Lower leg skin (tissue), 4 donors: ENCODE measurements around the gene CYYR1. TPM values are rescaled to one million over a fixed set of nuclear protein-coding genes. Genes with fewer than 3 reads are reported as not detected.

Source experiments
- DNase-seq, 2 donors: peaks; one replicate each; pipeline ENCODE4 v3.0.0-alpha.2; 2019; ENCODE audit warnings: low spot score in 2 of 2
- H3K4me3 ChIP-seq: fragments of 200-600 bp; sonication (generic); 2 replicates; pipeline ENCODE4 v1.5.1; 2017; ENCODE audit warnings: mild to moderate bottlenecking, low read depth; ENCODE audit not compliant: poor library complexity, severe bottlenecking
- POLR2A ChIP-seq, 2 donors: fragments of 450-650 bp; IDR thresholded peaks; one replicate each; pipeline ENCODE4 v1.6.1; 2016 to 2017; ENCODE audit warnings: antibody characterized with exemption in 2 of 2, mild to moderate bottlenecking in 1 of 2, moderate library complexity in 1 of 2
- WGBS, 2 donors: methylation state at CpG; one replicate each; pipeline ENCODE4 v1.1.5; 2018; 5-methylcytosine and 5-hydroxymethylcytosine counted together
- intact Hi-C: fragments of 100-400 bp; cut with DNase I; formaldehyde crosslinking; loops from one replicate; pipeline ENCODE4 v1.15.0; 2023; ENCODE audit warnings: low total_unique reads
- total RNA-seq, 4 donors: library from RNA; depleted of rRNA; stranded (reverse); fragments of >200 nt; gene quantifications; one replicate each; pipeline ENCODE4 v1.1.0, GENCODE V29; 2016
- TF ChIP-seq, protein P1 (sequence below), 3 donors: fragments of 450-650 bp; IDR thresholded peaks; one replicate each; pipeline ENCODE4 v1.5.1; 2016; ENCODE audit warnings: antibody characterized with exemption in 3 of 3, mild to moderate bottlenecking in 3 of 3, moderate library complexity in 2 of 3

The CYYR1 gene
- total RNA-seq, 4 donors from 2014 or later = 9.0 to 16.4 (median 12.5) TPM

DNA sequence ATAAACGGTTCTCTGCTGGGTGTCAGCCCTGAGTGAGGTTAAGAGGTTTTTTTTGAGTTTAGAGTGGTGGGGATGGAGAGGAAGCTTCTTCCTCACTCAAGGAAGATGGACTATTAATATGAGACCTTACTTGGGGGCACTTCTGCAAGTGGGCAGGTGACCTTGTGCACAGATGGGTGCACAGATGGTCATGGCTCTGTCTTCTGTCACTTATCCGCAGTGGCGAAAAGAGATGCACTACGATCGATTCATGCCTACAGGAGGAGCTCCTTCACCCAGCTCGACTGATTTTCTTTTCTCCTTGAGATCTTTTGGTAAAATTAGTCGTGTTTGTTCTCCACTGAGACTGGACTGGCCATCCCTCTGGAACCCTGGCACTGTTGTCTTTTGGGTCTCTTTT lies 22.9 kb upstream of the CYYR1 start:
- DNase-seq = no peak
- intact Hi-C loops = no loop called here
- H3K4me3 ChIP-seq = no peak overlapping the region
- no peak for TF ChIP-seq POLR2A (IDR thresholded peaks at IDR 0.05)
- TF ChIP-seq, protein P1, sequence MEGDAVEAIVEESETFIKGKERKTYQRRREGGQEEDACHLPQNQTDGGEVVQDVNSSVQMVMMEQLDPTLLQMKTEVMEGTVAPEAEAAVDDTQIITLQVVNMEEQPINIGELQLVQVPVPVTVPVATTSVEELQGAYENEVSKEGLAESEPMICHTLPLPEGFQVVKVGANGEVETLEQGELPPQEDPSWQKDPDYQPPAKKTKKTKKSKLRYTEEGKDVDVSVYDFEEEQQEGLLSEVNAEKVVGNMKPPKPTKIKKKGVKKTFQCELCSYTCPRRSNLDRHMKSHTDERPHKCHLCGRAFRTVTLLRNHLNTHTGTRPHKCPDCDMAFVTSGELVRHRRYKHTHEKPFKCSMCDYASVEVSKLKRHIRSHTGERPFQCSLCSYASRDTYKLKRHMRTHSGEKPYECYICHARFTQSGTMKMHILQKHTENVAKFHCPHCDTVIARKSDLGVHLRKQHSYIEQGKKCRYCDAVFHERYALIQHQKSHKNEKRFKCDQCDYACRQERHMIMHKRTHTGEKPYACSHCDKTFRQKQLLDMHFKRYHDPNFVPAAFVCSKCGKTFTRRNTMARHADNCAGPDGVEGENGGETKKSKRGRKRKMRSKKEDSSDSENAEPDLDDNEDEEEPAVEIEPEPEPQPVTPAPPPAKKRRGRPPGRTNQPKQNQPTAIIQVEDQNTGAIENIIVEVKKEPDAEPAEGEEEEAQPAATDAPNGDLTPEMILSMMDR (IDR thresholded peaks at IDR 0.05) = no peak
- 93 to 94% methylated on average over 7 of the region's 7 CpGs for WGBS, 2 donors

DNA sequence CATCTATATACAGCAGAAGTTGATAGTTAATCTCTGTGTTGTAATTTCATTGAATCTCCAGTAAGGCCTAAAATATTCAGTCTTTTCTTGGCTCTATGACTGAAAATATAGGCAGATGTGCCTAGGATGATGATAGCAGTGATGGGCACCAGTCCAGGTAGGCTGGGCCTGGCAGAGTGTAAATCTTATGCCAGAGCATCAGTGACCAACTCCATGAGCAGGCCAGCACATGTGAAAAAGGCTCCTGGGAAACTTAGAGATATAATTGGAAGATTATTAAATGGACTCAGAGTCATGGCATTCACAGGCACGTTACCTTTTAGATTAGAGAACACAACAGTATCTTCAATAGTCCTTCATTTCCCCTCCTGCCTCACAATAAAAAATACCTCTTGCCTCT lies 20.7 kb upstream of the CYYR1 start:
- H3K4me3 ChIP-seq = no peak overlapping the region
- intact Hi-C loops = no loop called here
- 59 to 70% methylated on average over 1 of the region's 1 CpG for WGBS, 2 donors
- TF ChIP-seq, protein P1 (IDR thresholded peaks at IDR 0.05) = no peak
- no peak for TF ChIP-seq POLR2A (IDR thresholded peaks at IDR 0.05)
- DNase-seq = no peak

DNA sequence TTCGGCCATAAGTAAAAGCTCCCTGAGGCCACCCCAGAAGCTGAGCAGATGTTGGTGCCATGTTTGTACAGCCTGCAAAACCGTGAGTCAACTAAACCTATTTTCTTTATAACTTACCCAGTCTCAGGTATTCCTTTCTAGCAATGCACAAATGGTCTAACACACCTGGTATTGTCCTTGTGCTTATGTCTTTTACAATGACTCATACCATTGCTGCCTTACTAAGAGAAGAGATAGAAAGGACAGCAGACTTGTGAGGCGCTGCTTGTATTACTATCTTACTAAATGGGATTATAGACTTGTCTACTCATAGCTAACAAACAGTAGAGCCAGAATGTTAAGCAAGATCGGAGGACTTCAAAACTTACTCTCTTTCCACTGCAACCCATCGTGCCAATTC lies 18.5 kb upstream of the CYYR1 start:
- 88 to 92% methylated on average over 5 of the region's 5 CpGs for WGBS, 2 donors
- no peak for TF ChIP-seq POLR2A (IDR thresholded peaks at IDR 0.05)
- TF ChIP-seq, protein P1 (IDR thresholded peaks at IDR 0.05) = no peak
- H3K4me3 ChIP-seq = no peak overlapping the region
- intact Hi-C loops = no loop called here
- no peak for DNase-seq

DNA sequence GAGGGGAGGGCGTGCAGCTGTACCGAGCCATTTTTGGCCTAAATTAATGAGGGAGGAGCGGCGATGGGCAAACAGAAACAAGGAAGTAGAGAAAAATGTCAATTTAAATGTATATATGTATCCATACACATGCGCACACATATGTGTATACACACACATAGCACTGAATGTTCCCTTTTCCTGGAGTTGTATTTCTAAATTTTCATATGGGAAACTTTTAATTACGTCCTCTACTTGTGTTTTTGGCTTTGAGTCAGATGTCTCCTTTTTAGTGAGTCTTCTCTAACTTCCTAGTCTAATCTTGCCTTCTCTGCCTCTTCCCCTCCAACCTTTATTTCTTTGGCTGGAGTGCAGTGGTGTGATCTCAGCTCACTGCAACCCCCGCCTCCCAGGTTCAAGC lies 15.4 kb upstream of the CYYR1 start:
- H3K4me3 ChIP-seq = no peak overlapping the region
- no peak for TF ChIP-seq POLR2A (IDR thresholded peaks at IDR 0.05)
- TF ChIP-seq, protein P1 (IDR thresholded peaks at IDR 0.05) = no peak
- intact Hi-C loops = no loop called here
- WGBS, 2 donors = 50 to 62% methylated on average over 7 of the region's 7 CpGs
- DNase-seq = no peak

DNA sequence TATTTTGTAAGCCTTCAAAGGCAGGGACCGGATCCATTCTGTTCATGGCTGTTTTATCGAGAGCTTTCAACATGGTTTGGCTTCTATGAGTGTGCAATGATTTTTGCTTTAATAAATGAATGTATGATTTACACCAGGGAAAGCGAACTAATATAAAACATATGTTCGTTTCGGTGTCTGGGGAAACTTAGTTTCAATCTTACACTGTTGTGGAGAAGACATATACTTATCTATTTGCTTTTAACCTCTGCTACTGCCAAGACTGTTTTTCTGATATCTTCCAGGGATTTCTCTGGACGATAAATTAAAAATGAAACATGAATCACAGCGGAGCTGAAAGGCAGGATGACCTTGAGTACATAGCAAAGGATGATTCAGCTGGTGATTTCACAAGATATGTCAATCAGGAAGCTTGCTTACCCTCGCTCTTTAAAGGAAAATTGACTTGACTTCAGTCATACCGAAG lies 14.7 kb upstream of the CYYR1 start:
- no peak overlapping the region for H3K4me3 ChIP-seq
- TF ChIP-seq POLR2A (IDR thresholded peaks at IDR 0.05) = no peak
- TF ChIP-seq, protein P1 (IDR thresholded peaks at IDR 0.05) = no peak
- intact Hi-C loops = no loop called here
- no peak for DNase-seq
- WGBS, 2 donors = 33 to 53% methylated on average over 9 of the region's 9 CpGs

DNA sequence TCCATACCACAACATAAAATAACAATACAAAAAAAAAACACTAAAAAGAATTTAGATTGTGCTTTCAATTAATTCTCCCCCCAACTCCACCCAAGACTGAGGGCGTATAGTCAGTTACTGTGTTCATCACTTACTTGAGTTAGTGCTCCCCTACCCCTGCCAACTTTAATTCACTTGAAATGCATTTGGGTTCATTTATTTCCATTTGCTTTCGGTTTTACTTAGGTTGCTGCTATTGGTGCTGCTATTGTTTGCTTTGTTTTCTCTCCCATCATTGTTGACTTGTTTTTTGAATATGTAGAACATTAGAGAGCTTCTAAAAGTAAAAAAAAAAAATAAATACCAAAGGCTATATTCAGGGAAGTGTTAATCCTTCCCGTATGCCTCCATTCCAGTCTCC lies 10.7 kb upstream of the CYYR1 start:
- intact Hi-C loops = no loop called here
- no peak overlapping the region for H3K4me3 ChIP-seq
- TF ChIP-seq, protein P1 (IDR thresholded peaks at IDR 0.05) = no peak
- TF ChIP-seq POLR2A (IDR thresholded peaks at IDR 0.05) = no peak
- DNase-seq = no peak
- 47 to 54% methylated on average over 3 of the region's 3 CpGs for WGBS, 2 donors
